ENCODE measurements around the gene PDE5A.

The PDE5A gene

DNA sequence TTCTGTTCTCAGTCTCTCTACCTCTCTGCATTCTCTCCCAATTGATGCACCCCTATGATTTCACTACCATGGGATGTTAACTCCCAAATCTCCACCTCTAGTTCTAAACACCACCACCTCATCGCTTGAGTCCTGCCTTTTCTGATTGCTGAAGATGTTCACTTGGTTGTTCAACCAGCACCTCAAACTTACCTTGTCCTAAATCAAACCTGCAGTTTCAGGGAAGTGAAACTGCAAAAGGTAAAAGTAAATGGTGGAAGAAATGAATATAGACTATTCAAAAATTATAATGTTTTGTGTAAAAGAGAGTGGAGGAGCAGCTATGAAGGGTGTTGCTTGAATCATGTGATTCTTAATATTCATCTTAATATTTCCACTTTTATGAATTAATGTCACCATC lies 91.0 kb downstream of the PDE5A start:
- Histone ChIP-seq H3K9ac (ENCODE audit: low read length) (no peak overlapping the region), H3K36me3 (ENCODE audit: control insufficient read depth, insufficient read depth, low read length, severe bottlenecking) (peaks cover 4% of the 10 kb centered on the region), H3K9me3 (ENCODE audit: control insufficient read depth, low read length) (no peaks in the 10 kb centered on the region), H3K4me1 (ENCODE audit: control insufficient read depth, insufficient read depth, low read length) (peaks cover 10% of the 10 kb centered on the region), H3K4me3 (ENCODE audit: low read length) (no peak overlapping the region), H3K27me3 (replicated peaks; ENCODE audit: control insufficient read depth, insufficient read depth, low read length) (no peaks in the 10 kb centered on the region)
- no peak for DNase-seq (ENCODE audit: low read depth)

DNA sequence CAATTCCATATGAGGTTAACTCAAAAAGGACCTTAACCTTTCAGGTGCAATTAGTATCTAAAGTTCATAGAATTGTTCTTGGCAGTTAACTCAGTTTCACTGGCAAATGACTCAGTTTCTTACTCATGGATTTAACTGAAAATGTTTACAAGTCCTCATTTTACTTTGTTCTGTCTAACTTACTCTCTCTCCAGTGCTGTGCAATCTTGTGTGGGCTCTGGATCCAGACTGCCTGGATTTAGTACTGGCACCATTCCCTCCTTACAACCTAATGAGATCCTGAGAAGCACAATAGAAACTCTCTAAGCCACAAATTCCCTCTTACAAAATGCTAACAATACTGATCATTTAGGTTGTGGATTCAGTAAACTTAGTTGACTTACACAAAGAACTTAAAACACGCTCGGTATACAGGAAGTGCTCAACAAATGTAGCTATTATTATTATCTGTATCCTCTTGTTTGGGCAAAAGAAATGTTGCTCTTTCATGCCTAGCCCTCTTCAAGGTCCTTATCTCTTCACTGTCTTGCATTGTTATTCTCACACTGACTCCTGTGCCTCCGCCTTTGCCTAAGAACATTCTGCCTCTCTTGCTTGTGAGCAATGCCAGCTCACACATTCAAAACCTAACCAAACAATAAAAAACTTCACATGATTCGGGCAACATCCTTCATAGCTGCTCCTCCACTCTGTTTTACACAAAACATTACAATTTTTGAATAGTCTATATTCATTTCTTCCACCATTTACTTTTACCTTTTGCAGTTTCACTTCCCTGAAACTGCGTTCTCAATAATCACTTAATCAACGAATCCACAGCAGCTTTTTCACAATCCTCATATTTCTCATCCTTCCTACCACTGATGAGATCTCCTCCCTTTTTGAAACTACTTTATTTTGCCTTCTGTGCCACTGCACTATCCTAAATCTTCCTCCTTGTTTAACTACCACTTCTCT lies 91.8 kb downstream of the PDE5A start:
- H3K9ac ChIP-seq (ENCODE audit: low read length): no peak overlapping the region
- peaks cover 10% of the 10 kb centered on the region for H3K4me1 ChIP-seq (ENCODE audit: control insufficient read depth, insufficient read depth, low read length)
- no peak overlapping the region for H3K4me3 ChIP-seq (ENCODE audit: low read length)

DNA sequence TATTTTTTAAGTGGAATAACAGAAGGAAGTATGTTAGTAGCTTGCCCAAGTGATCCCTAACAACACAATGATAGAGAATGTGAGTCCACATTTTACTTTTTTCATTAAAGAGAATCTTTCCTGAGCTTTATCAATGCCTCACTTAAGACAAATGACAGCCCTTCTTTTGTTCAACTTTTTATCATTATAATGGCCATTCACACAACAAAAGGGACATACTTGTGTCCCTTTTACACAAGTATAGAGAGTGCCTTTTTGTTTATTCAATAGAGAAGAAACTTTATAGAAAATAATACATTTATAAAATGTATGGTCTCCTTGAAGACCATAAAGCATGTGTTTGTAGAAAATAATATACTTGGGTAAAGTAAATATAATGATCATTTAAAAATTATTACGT lies 96.3 kb downstream of the PDE5A start:
- H3K9me3 ChIP-seq (ENCODE audit: control insufficient read depth, low read length): no peaks in the 10 kb centered on the region

More for the DNA sequence above, 91.8 kb downstream of the PDE5A start:
- Histone ChIP-seq H3K27me3 (replicated peaks; ENCODE audit: control insufficient read depth, insufficient read depth, low read length) (no peaks in the 10 kb centered on the region), H3K9me3 (ENCODE audit: control insufficient read depth, low read length) (no peaks in the 10 kb centered on the region), H3K36me3 (ENCODE audit: control insufficient read depth, insufficient read depth, low read length, severe bottlenecking) (peaks cover 4% of the 10 kb centered on the region)
- peak; percentile 81 for DNase-seq (ENCODE audit: low read depth)

DNA sequence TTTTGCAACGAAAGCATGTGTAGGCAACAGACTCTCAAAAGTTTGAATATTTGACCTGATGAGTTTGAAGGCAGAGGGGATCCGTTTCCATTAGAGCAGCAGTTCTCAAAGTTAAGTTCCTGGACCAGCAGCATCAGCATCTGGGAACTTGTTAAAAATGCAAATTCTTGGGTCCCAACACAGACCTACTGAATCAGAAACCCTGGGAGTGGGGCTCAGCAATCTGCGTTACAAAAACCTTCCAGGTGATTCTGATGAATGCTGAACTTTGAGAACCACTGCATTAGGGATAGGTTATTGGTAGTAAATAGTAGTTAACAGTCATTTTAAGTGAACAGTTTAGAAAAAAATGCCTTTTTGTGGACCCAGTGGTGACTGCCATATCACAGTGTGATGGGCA lies 98.8 kb downstream of the PDE5A start:
- Histone ChIP-seq H3K9me3 (ENCODE audit: control insufficient read depth, low read length) (no peaks in the 10 kb centered on the region), H3K4me3 (ENCODE audit: low read length) (no peak overlapping the region), H3K9ac (ENCODE audit: low read length) (no peak overlapping the region), H3K36me3 (ENCODE audit: control insufficient read depth, insufficient read depth, low read length, severe bottlenecking) (no peaks in the 10 kb centered on the region), H3K4me1 (ENCODE audit: control insufficient read depth, insufficient read depth, low read length) (peaks cover 14% of the 10 kb centered on the region), H3K27me3 (replicated peaks; ENCODE audit: control insufficient read depth, insufficient read depth, low read length) (no peaks in the 10 kb centered on the region)
- DNase-seq (ENCODE audit: low read depth): no peak

More for the DNA sequence above, 96.3 kb downstream of the PDE5A start:
- H3K4me1 ChIP-seq (ENCODE audit: control insufficient read depth, insufficient read depth, low read length): peaks cover 10% of the 10 kb centered on the region
- H3K27me3 ChIP-seq (replicated peaks; ENCODE audit: control insufficient read depth, insufficient read depth, low read length): no peaks in the 10 kb centered on the region
- no peaks in the 10 kb centered on the region for H3K36me3 ChIP-seq (ENCODE audit: control insufficient read depth, insufficient read depth, low read length, severe bottlenecking)
- DNase-seq (ENCODE audit: low read depth): no peak
- no peak overlapping the region for H3K9ac ChIP-seq (ENCODE audit: low read length)
- no peak overlapping the region for H3K4me3 ChIP-seq (ENCODE audit: low read length)

DNA sequence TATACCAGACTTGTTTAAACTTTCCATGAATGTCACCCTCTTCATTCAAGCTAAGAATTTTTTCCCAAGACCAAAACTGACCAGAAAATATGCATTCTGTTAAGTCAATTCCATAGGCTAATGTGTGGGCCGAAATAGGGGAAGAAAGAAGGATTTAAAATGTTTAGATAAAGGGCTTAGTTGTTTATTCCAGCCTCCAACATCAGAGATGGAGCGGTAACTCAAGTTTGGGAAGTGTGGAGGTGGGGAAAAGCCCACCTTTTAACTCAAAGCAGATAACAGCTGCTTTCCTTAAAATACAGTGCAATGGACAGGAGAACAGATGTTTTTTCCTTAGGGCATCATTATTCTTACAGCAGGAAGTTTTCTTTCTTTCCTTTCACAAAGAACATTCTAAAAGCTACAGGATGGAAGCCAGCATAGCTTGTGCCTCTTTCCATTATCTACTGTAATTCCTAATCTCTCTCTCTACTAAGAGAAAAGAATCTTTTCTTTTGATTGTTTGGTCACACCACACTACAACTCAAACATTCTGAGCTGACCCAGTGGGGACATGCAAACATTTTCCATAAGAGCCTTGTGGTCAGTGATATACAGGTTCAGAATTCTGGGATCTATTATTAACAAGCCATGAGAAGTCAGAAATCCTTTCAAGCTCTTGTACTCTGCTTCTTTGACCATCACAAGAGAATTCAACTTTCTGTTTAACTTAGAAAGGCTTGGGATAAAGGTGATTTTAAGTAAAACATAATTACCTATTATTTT lies 101.6 kb downstream of the PDE5A start:
- peak; percentile 46 for DNase-seq (ENCODE audit: low read depth)
- no peaks in the 10 kb centered on the region for H3K27me3 ChIP-seq (replicated peaks; ENCODE audit: control insufficient read depth, insufficient read depth, low read length)
- H3K36me3 ChIP-seq (ENCODE audit: control insufficient read depth, insufficient read depth, low read length, severe bottlenecking): no peaks in the 10 kb centered on the region
- no peak overlapping the region for H3K9ac ChIP-seq (ENCODE audit: low read length)
- H3K4me3 ChIP-seq (ENCODE audit: low read length): no peak overlapping the region
- H3K9me3 ChIP-seq (ENCODE audit: control insufficient read depth, low read length): no peaks in the 10 kb centered on the region
- peaks cover 28% of the 10 kb centered on the region for H3K4me1 ChIP-seq (ENCODE audit: control insufficient read depth, insufficient read depth, low read length)

DNA sequence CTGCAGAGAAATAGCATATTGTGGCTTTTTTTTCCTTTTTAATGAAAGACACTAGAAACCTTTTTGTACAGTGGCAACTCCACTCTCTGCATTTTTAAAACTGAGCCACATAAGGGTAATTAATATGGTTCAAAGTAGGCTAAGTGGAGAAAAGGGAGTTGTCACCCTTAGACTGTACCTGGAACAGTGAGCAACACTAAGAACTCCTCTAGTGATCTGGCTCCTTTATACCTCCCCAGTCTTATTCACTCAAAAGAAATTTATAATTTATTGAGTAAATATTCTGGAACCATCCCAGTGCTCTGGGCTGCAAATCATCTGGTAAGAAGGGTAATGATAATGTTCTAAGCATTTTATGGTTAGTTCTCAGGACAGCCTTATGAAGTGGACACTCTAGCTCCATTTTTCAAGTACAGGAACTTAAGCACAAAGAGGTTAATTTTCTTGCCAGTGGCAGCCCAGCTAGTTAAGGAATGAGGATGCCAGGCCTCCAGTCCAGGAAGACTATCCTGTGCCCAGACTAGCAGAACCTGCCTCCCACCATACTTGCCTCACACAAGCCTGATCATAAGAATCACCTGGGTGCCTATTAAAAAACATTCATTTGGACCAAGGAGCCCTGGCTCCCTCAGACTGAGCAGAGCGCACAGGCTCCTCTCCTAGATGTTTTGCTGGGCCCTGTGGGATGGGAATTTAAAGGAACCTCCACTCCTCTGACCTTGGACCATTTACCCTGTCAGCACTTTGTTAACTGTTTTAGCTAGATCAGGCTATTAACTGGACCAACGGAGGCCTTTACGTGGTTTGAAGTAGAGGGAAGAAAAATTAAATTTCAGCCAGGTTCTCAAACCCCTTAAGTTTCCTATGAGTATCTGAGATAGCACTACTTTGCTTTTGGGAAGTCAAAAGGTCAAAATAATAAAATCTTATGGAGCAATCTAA lies 102.6 kb downstream of the PDE5A start:
- peak overlapping the region; percentile 12 for H3K4me3 ChIP-seq (ENCODE audit: low read length)
- no peaks in the 10 kb centered on the region for H3K9me3 ChIP-seq (ENCODE audit: control insufficient read depth, low read length)
- no peak for DNase-seq (ENCODE audit: low read depth)
- H3K9ac ChIP-seq (ENCODE audit: low read length): peak overlapping the region; percentile 15
- peaks cover 28% of the 10 kb centered on the region for H3K4me1 ChIP-seq (ENCODE audit: control insufficient read depth, insufficient read depth, low read length)
- no peaks in the 10 kb centered on the region for H3K27me3 ChIP-seq (replicated peaks; ENCODE audit: control insufficient read depth, insufficient read depth, low read length)
- H3K36me3 ChIP-seq (ENCODE audit: control insufficient read depth, insufficient read depth, low read length, severe bottlenecking): no peaks in the 10 kb centered on the region

DNA sequence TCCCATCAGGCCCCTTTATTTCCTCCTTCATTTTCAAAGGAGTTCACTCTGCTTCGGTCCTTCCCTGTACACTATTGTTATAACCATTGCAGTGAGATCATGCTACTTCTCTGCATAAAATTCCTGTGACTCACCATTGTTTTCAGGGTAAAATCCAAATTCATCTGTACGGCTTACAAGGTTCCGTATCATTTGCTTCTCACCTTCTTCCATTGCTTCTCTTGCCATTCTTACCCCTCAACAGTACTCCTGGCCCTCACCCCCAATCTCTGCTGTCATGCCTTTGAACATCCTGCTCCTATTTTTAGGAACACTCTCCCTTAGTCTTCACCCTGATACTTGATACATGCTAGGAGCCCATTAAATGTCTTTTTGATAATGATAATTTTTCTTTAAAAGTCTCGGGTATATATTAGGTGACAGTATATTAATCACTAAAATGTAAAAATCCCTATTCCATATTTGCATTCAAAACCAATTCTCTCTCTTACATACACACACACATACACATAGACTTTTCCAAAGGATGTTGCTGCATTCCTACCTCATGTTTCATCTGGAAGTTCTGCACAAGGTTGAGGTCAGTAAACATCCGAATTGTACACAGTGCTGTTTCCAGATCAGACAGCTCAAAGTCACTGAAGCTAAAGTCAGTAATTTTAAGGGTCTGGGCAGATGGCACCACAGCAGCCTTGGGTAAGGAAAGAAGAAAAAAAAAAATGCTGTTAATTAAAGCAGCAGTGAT lies 103.4 kb downstream of the PDE5A start:
- no peaks in the 10 kb centered on the region for H3K27me3 ChIP-seq (replicated peaks; ENCODE audit: control insufficient read depth, insufficient read depth, low read length)
- peaks cover 28% of the 10 kb centered on the region for H3K4me1 ChIP-seq (ENCODE audit: control insufficient read depth, insufficient read depth, low read length)
- H3K9me3 ChIP-seq (ENCODE audit: control insufficient read depth, low read length): no peaks in the 10 kb centered on the region
- peak; percentile 75 for DNase-seq (ENCODE audit: low read depth)
- peak overlapping the region; percentile 12 for H3K4me3 ChIP-seq (ENCODE audit: low read length)
- H3K36me3 ChIP-seq (ENCODE audit: control insufficient read depth, insufficient read depth, low read length, severe bottlenecking): peaks cover 3% of the 10 kb centered on the region
- H3K9ac ChIP-seq (ENCODE audit: low read length): peak overlapping the region; percentile 15

DNA sequence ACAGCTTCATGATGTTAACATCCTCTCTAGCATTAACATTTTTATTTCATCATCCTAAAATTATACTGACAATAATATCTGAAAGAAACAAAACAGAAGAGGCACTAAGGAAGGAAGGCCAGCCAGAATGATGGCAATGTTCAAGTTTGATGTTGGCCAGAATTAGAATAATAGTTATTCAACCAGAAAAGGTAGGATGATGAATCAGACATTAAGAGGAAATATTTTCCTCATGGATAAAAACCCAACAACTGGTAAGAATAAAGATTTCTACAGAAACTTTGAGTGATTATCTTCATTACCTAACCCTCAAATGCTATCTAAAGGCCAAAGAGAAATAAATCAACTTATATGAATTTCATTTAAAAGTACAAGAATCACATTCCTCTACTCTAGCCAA lies 105.2 kb downstream of the PDE5A start:
- no peaks in the 10 kb centered on the region for H3K9me3 ChIP-seq (ENCODE audit: control insufficient read depth, low read length)
- H3K9ac ChIP-seq (ENCODE audit: low read length): no peak overlapping the region
- H3K27me3 ChIP-seq (replicated peaks; ENCODE audit: control insufficient read depth, insufficient read depth, low read length): no peaks in the 10 kb centered on the region
- H3K4me1 ChIP-seq (ENCODE audit: control insufficient read depth, insufficient read depth, low read length): peaks cover 33% of the 10 kb centered on the region
- H3K4me3 ChIP-seq (ENCODE audit: low read length): no peak overlapping the region
- H3K36me3 ChIP-seq (ENCODE audit: control insufficient read depth, insufficient read depth, low read length, severe bottlenecking): peaks cover 10% of the 10 kb centered on the region
- DNase-seq (ENCODE audit: low read depth): peak; percentile 30

DNA sequence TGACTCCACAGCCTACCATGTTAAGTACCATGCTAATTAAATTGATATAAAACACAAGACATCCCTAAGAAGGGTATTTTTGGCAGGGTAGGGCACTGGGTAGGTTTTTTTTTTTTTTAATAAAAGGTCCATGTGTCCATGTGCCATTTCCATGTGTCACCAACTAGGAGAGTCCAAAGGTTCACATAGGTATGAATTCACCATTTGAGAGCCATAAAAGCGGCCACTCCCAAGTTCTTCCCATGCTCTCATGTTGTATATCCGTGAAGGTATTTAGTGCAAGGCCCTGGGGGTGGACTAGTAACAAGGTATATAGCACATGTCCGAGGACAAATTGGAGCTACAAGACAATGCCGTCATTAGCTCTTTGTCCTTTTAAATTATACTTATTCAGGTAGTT lies 107.3 kb downstream of the PDE5A start:
- H3K4me3 ChIP-seq (ENCODE audit: low read length): no peak overlapping the region
- no peak for DNase-seq (ENCODE audit: low read depth)
- no peaks in the 10 kb centered on the region for H3K9me3 ChIP-seq (ENCODE audit: control insufficient read depth, low read length)
- no peak overlapping the region for H3K9ac ChIP-seq (ENCODE audit: low read length)
- peaks cover 10% of the 10 kb centered on the region for H3K36me3 ChIP-seq (ENCODE audit: control insufficient read depth, insufficient read depth, low read length, severe bottlenecking)
- H3K4me1 ChIP-seq (ENCODE audit: control insufficient read depth, insufficient read depth, low read length): peaks cover 43% of the 10 kb centered on the region
- no peaks in the 10 kb centered on the region for H3K27me3 ChIP-seq (replicated peaks; ENCODE audit: control insufficient read depth, insufficient read depth, low read length)

DNA sequence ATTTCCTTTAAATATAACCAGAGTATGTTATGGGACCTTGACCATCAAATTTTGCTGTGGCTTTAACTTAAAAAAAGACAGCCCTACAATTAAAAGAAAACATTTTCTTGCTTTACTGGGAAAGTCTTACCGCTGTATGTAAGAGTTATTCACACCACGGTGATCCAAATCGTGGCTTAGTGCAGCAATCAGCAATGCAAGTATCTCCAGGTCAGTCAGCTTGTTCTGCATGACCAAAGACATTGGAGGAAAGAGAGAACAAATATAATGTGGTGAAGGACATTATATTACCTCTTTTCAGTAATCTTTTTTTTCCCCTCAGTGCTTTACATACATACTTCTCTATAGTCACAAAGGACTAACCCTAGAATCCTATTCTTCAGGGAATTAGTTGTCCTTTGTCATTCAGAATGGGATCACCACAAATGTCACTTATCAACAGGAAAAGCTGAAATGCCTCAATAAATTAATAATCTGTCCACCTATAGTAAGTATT lies 109.6 kb downstream of the PDE5A start:
- H3K27me3 ChIP-seq (replicated peaks; ENCODE audit: control insufficient read depth, insufficient read depth, low read length): no peaks in the 10 kb centered on the region
- H3K9ac ChIP-seq (ENCODE audit: low read length): no peak overlapping the region
- no peak for DNase-seq (ENCODE audit: low read depth)
- H3K36me3 ChIP-seq (ENCODE audit: control insufficient read depth, insufficient read depth, low read length, severe bottlenecking): peaks cover 30% of the 10 kb centered on the region
- H3K4me1 ChIP-seq (ENCODE audit: control insufficient read depth, insufficient read depth, low read length): peaks cover 26% of the 10 kb centered on the region
- no peaks in the 10 kb centered on the region for H3K9me3 ChIP-seq (ENCODE audit: control insufficient read depth, low read length)
- H3K4me3 ChIP-seq (ENCODE audit: low read length): no peak overlapping the region
